ENCODE data around the gene MAVS. TPM values are rescaled to one million over a fixed set of nuclear protein-coding genes. Genes with fewer than 3 reads are reported as not detected.

Gene MAVS
- 10 to 100 TPM; 17.2 to 28.2 (median 27.1) TPM for total RNA-seq

DNA sequence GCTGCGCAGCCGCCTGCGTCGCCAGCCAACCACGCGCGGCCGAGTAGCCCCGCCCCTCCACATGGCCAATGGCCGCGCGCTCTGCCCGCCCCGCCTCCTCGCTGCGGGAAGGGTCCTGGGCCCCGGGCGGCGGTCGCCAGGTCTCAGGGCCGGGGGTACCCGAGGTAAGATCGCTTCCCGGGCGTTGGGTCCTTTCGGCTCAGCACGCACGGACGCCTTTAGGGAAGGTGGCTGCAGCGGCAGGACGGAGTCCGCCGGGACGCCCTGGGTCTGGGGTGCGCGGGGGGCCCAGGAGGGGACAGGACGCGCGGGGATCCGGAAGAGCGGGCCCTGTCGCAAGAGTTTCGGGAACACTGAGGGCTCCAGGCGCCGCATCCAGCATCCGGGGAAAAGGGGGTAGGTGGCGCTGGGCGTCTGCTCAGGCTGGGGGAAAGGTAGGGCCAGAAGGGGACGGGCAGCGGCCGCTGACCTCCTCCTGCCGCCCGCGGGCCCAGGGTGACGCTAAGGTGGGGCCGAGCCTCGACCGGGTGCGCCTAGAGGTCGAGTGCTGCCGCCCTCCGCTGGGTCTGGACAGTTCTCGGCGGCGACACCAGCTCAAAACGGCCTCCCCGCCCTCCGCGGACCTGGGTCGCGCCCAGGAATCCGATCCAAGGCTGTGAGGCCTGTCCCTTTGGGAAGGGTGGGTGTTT lies at the start of gene MAVS:
MAVS (plus strand) TSS at position 95 of the 689 bp plus-strand sequence. CDS start 7,791 bp downstream, outside the sequence.
- DNase-seq (ENCODE audit: low spot score in 2 of 2): peak; percentile 83 to 98
- peak within 1 kb of the TSS; percentile 71 for H3K4me3 ChIP-seq (ENCODE audit: low read depth, poor library complexity, severe bottlenecking)
- intact Hi-C loops (cut with DNase I; ENCODE audit: low total_unique reads): no loop called here
- WGBS, 2 donors: 1% methylated on average over 20 to 48 of the region's 72 CpGs
- TF ChIP-seq, protein P1, sequence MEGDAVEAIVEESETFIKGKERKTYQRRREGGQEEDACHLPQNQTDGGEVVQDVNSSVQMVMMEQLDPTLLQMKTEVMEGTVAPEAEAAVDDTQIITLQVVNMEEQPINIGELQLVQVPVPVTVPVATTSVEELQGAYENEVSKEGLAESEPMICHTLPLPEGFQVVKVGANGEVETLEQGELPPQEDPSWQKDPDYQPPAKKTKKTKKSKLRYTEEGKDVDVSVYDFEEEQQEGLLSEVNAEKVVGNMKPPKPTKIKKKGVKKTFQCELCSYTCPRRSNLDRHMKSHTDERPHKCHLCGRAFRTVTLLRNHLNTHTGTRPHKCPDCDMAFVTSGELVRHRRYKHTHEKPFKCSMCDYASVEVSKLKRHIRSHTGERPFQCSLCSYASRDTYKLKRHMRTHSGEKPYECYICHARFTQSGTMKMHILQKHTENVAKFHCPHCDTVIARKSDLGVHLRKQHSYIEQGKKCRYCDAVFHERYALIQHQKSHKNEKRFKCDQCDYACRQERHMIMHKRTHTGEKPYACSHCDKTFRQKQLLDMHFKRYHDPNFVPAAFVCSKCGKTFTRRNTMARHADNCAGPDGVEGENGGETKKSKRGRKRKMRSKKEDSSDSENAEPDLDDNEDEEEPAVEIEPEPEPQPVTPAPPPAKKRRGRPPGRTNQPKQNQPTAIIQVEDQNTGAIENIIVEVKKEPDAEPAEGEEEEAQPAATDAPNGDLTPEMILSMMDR (IDR thresholded peaks at IDR 0.05): no peak
- TF ChIP-seq POLR2A (IDR thresholded peaks at IDR 0.05): no peak

DNA sequence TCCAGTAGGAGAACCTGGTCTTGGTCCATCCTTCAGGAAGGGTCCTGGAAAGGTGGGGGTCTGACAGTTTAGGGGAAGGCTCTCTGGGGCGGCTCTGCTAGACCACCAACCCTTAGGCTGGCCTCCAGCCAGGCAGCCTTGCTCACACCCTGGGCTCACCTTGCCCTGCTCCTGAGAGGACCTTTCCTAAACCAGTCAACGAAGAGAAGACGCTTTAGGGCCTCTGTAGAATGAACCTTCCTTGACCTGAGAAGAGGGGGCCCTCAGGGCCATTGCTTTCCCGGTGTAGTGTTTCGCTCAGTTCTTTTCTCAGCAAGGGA lies 49.4 kb upstream of the MAVS start:
- WGBS, 2 donors: 44 to 62% methylated on average over 5 of the region's 5 CpGs
- no peak overlapping the region for H3K4me3 ChIP-seq (ENCODE audit: low read depth, poor library complexity, severe bottlenecking)
- DNase-seq (ENCODE audit: low spot score in 2 of 2): no peak
- intact Hi-C loops (cut with DNase I; ENCODE audit: low total_unique reads): no loop called here
- TF ChIP-seq, protein P1 (IDR thresholded peaks at IDR 0.05): no peak
- TF ChIP-seq POLR2A (IDR thresholded peaks at IDR 0.05): no peak

DNA sequence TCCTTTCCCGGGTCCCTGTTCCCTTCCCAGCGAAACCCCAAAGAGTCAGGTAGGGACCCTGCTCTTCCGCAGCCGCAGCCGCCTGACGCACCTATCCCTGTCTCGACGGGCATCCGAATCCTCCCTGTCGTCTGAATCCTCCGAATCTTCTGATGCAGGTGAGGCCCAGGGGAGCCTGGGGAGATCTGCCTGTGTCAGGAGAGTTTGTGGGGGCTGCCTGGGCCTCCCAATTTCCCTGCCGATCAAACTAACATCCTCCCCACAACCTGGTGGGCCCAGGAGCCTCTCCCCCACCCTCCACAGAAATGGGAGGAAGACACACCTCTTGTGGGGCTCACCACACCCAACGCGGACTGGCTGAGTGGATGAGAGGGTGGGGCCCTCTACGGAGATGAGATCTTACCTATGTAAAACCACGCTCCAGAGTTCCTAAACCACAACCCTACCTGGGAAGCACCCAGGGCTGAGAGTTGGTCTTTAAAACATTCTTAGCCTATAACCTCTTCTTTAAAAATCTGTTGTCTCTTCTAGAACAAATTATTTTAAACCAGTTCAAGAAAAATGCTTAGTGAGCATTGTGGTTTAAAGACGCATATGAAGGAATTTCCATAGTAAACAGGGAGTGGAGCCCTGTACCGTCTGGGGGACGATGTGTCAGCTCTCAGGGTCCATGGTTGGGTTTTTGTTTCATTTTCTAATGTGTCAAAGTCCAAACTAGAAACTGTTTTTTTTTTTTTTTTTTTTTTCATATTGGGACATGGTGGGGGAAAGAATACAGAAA lies 48.9 kb upstream of the MAVS start:
- H3K4me3 ChIP-seq (ENCODE audit: low read depth, poor library complexity, severe bottlenecking): no peak overlapping the region
- intact Hi-C loops (cut with DNase I; ENCODE audit: low total_unique reads): no loop called here
- TF ChIP-seq POLR2A (IDR thresholded peaks at IDR 0.05): no peak
- TF ChIP-seq, protein P1 (IDR thresholded peaks at IDR 0.05): no peak
- 42 to 45% methylated on average over 19 of the region's 19 CpGs for WGBS, 2 donors
- no peak for DNase-seq (ENCODE audit: low spot score in 2 of 2)

DNA sequence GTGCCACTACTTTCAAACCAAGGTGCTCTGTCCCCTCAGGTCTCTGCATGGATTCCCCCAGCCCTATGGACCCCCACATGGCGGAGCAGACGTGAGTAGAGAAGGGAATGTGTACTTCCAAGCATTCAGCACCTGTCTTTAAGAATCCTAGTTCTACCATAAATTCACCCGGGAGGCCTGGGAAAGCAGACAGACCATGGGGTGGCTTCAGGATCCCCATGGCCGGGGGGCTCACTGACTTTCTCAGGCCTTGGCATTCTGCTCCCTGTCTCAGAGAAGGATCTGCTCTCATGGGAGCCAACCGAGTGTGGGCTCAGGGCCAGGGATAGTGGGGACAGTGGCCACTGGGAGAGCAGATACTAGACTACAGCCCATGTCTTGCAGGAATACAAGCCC lies 48.3 kb upstream of the MAVS start:
- intact Hi-C loops (cut with DNase I; ENCODE audit: low total_unique reads): no loop called here
- H3K4me3 ChIP-seq (ENCODE audit: low read depth, poor library complexity, severe bottlenecking): no peak overlapping the region
- DNase-seq (ENCODE audit: low spot score in 2 of 2): no peak

DNA sequence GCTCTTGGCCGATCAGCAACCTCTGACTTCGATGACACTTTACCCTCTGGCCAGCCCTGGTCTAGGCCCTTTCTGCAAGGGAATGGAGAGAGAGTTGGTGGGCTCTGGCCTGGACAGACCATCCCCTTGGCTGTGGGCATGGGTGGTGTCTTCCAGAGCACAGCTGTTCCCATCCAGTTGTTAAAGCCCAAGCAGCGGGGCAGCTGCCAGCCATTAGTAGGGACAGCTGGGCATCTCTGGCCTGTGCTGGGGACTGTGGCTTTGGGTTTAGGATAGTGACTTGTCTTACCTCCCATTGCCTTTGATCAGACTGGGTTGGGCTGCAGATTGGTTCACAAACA lies 47.8 kb upstream of the MAVS start:
- no peak for DNase-seq (ENCODE audit: low spot score in 2 of 2)
- no peak for TF ChIP-seq POLR2A (IDR thresholded peaks at IDR 0.05)
- TF ChIP-seq, protein P1 (IDR thresholded peaks at IDR 0.05): no peak
- WGBS, 2 donors: 88 to 92% methylated on average over 3 of the region's 3 CpGs
- intact Hi-C loops (cut with DNase I; ENCODE audit: low total_unique reads): no loop called here
- H3K4me3 ChIP-seq (ENCODE audit: low read depth, poor library complexity, severe bottlenecking): no peak overlapping the region

More for the DNA sequence above, 48.3 kb upstream of the MAVS start:
- TF ChIP-seq, protein P1 (IDR thresholded peaks at IDR 0.05): no peak
- WGBS, 2 donors: 63 to 80% methylated on average over 5 of the region's 5 CpGs
